IPS-18c (cell line): Measurements from ENCODE around the gene VAT1L.

ENCODE experiments used
- H3K4me3 ChIP-seq: 2 replicates; pipeline ENCODE4 v1.7.0; 2013; ENCODE audit warnings: low read depth, mild to moderate bottlenecking, low read length, moderate library complexity; ENCODE audit not compliant: insufficient read depth
- H3K9me3 ChIP-seq: one replicate; pipeline ENCODE4 v1.6.1; 2013; ENCODE audit warnings: mild to moderate bottlenecking, low read length, moderate library complexity; ENCODE audit not compliant: control insufficient read depth, insufficient read depth

Gene VAT1L

DNA sequence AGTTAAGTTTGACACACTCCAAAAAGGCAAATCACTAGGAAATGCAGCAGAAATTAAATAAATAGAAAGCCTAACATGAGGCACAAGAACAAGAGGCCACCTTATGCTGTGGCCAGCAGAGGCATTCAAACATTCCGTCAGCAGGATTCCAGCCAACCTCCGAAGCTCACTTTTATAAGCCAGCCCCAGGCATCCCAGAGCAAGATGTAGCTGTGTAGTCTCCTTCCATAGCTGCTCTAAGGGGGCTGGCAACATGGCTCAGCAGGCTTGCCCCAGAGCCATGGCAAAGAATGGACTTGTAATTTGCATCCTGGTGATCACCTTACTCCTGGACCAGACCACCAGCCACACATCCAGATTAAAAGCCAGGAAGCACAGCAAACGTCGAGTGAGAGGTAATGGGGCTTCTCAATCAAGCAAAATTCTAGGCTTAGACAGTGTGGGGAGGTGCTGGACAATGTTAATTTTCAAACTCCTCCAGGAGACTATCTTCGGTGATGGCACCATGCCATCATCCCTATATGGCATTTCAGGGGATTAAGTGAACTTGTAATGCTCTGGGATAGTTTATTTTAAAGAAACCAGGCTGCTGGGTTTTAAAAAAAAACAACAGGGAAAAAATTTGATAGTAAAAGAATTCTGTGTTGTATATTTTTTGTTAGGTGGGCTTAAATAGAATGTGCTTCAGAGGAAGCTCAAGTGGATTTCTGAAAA is 234.1 kb downstream of the VAT1L start, which contains the start of gene CLEC3A:
Gene CLEC3A (plus strand): TSS at position 202 of the 714 bp plus-strand sequence. CDS start 79 bp downstream, at position 281.
- no peak within 1 kb of the TSS for H3K4me3 ChIP-seq
- H3K9me3 ChIP-seq = no peaks in the 10 kb centered on the region

DNA sequence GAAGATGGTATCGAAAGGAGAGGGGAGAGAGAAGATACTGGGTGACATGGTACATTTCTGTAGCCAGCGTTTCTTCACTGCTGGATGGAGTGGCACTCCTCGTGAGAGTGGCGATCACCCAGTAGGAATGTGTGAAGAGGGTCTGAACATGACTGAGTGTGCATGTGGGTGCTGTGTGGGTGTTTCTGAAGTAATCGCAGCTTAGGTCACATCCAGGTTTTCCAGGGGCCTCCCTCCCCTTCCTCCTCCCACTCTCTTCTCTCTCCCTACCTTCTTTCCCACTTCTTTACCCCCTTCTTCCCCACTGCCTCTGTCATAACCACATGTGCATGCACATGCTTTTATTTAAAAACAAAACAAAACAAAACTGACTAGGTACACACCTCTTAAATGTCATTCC is 235.8 kb downstream of the VAT1L start:
- no peak overlapping the region for H3K4me3 ChIP-seq
- no peaks in the 10 kb centered on the region for H3K9me3 ChIP-seq

DNA sequence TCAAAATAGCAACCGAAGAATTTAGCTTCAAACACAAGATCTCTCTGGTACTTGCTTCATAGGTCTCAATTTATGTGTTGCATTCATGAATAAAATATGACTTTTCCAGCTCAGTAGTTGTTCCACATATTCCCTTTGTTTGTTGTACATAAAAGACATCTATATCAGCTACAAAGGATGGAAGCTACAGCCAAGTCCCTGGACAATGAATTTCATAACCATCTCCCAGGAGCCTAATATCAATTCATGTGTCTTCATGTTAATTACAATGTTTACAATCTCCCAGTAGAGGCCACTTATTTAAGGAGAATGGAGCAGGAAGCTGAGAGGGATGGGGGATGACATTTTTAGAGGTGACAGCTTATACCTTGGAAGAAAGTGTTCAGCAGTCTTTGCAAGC is 237.3 kb downstream of the VAT1L start:
- Histone ChIP-seq H3K9me3 (no peaks in the 10 kb centered on the region), H3K4me3 (no peak overlapping the region)

DNA sequence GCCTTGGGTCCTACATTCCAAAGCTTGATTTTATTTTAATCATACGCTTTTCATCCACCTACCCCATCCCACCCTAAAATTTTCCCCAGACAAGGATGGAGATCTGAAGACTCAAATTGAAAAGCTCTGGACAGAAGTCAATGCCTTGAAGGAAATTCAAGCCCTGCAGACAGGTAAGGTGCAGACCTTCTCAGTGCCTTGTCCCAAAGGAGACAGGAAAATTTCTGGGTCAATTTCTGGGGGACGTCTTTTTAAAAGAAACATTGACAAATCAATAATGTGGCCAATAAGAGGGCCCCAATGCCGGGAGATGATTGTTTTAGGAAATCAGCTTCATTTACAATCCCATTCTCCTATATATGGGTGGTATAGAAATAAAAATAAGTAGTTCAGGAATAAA is 239.7 kb downstream of the VAT1L start:
- no peak overlapping the region for H3K4me3 ChIP-seq
- no peaks in the 10 kb centered on the region for H3K9me3 ChIP-seq
